Measurements from ENCODE around the gene PPM1F.

DNA sequence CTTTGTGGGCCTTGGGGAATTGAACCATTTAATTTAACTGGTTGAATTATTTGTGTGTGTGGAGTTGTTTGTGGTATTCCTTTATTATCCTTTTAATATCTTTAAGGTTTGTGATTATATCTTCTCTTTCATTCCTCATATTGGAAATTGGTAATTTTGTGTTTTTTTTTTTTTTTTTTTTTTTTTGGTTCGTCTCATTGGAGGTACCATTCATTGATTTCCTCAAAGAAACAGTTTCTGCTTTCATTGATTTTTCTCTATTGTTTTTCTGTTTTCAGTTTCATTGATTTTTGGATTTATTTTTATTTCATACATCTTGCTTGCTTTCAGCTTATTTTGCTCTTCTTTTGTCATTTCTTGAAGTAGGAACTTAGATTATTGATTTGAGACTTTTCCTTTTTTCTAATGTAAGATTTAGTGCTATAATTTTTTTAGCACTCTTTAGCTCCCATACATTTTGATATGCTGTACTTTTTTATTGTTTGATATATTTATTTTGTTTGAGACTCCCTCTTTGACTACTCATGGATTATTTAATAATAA is 54.2 kb downstream of the PPM1F start:
- TF ChIP-seq POLR2A (IDR thresholded peaks at IDR 0.05; ENCODE audit: low read length) (no peak), GATA1 (IDR thresholded peaks at IDR 0.05; ENCODE audit: low read depth, low read length) (no peak)
